GM18519 (cell line): ENCODE results near the gene CEP250.

ENCODE experiments used
- ATAC-seq: cut with Tn5 transposase; IDR thresholded peaks from one replicate; pipeline ENCODE4 v1.9.1; 2021; ENCODE audit warnings: mild to moderate bottlenecking, moderate library complexity; ENCODE audit not compliant: unreplicated experiment, low FRiP score

CEP250 gene, protein sequence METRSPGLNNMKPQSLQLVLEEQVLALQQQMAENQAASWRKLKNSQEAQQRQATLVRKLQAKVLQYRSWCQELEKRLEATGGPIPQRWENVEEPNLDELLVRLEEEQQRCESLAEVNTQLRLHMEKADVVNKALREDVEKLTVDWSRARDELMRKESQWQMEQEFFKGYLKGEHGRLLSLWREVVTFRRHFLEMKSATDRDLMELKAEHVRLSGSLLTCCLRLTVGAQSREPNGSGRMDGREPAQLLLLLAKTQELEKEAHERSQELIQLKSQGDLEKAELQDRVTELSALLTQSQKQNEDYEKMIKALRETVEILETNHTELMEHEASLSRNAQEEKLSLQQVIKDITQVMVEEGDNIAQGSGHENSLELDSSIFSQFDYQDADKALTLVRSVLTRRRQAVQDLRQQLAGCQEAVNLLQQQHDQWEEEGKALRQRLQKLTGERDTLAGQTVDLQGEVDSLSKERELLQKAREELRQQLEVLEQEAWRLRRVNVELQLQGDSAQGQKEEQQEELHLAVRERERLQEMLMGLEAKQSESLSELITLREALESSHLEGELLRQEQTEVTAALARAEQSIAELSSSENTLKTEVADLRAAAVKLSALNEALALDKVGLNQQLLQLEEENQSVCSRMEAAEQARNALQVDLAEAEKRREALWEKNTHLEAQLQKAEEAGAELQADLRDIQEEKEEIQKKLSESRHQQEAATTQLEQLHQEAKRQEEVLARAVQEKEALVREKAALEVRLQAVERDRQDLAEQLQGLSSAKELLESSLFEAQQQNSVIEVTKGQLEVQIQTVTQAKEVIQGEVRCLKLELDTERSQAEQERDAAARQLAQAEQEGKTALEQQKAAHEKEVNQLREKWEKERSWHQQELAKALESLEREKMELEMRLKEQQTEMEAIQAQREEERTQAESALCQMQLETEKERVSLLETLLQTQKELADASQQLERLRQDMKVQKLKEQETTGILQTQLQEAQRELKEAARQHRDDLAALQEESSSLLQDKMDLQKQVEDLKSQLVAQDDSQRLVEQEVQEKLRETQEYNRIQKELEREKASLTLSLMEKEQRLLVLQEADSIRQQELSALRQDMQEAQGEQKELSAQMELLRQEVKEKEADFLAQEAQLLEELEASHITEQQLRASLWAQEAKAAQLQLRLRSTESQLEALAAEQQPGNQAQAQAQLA (N-terminal part only)

DNA sequence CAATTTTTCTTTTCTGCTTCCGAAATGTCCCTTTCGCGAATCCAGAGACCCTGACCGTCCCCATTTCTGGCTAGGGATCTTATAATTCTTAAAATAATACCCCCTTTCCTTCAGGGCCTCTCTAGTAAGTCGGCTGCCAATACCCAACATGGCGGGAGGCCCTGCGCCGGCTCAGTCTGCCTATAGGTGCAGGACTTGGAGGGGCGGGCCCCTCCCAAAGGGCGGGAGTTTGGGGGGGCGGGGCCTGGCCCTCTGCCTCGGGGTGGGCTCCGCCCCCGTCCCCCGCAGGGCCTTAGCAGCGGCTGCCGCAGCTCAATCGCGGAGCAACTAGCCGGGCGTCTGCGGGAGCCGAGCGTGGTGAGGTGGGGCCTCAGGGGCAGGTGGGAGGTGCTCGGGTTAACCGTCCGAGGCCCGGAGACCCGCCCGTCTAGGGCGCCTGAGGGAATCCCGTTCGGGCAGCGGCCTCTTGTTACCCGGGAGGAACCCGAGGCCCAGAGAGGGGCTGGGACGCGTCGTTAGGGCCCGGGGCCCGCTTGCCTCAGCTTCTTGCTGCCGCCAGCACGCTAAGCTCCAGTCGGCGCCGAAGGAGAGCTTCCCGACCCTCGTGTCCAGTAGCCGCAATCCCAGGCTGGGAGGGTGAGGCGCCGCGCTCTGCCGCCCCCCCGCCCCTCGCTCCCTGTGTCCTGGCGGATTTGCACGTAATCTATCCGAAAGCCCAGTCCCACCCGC is at the start of gene CEP250:
Gene CEP250 (plus strand): TSS at position 718 of the 729 bp plus-strand sequence. CDS start 6,770 bp downstream, outside the sequence.
- ATAC-seq: peak; percentile 78

DNA sequence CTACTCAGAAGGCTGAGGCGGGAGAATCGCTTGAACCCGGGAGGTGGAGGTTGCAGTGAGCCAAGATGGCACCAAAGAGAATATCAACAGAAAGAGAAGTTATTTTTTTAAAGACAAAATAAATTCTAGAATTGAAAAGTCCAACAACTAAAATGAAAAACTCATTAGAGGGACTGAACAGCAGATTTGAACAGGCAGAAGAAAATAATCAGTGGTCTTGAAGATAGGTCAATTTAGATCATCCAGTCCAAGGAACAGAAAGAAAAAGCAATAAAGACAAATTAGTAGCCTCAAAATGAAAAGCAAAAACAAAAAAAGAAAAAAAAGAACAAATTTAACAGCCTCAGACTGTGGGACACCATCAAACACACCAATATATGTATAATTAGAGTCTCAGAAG is 49.6 kb upstream of the CEP250 start:
- ATAC-seq: no peak

DNA sequence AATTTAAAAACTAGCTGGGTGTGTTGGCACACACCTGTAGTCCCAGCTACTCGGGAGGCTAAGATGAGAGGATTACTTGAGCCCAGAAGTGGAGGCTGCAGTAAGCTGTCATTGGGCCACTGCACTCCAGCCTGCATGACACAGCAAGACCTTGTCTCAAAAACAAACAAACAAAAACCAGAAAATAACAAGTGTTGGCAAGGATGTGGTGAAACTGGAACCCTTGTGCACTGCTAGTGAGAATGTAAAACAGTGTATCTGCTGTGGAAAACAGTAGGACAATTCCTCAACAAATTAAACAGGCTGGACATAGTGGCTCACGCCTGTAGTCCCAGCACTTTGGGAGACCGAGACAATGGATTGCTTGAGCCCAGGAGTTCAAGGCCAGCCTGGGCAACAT is 47.1 kb upstream of the CEP250 start:
- ATAC-seq: no peak

DNA sequence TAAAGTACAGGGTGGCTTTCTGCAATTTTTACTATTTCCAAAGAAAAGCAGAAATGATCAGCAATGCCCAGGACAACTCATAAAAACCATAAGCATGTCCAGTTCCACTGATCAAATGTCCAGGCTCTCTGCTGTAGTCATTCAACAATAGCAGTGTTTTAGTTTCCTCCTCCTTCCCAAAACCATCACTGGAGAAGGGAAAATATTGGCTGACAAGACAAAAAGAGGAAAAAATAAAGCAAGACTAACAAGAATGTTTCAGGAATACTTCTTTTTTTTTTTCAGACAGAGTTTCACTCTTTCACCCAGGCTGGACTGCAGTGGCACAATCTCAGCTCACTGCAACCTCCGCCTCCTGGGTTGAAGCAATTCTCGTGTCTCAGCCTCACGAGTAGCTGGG is 45.9 kb upstream of the CEP250 start:
- ATAC-seq: no peak

DNA sequence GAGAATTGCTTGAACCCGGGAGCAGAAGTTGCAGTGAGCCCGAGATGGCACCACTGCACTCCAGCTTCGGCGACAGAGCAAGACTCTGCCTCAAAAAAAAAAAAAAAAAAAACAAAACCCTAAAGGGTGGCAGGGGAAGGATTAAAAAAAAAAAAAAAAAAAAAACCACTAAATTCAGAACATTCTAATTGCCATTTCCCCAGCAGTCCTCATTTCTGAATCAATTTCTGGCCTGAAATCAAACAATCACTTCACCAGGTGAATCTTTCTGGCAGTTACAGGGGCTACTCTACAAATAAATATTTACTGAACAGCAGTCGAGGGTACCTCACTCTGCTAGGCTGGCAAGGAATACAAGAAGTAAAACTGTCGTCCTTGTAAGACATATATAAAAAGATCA is 44.8 kb upstream of the CEP250 start:
- no peak for ATAC-seq

DNA sequence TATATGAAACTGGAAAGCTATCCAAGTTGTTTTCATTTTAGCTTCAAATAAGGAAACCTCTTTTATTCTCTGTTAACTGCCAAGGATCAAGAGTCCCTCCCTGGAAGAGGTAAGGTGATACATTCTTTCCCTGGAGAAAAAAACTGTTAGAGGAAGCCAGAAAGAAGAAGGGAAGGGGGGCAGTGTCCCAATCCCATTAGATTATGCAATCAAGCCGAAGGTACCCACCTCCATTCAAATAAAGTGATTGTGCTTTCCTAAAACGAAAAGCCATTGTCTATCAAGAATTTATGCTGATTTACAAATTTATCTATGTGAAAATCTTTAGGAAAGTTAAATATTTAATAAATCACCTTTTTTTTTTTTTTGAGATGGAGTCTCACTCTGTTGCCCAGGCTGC is 34.1 kb upstream of the CEP250 start:
- ATAC-seq: no peak

DNA sequence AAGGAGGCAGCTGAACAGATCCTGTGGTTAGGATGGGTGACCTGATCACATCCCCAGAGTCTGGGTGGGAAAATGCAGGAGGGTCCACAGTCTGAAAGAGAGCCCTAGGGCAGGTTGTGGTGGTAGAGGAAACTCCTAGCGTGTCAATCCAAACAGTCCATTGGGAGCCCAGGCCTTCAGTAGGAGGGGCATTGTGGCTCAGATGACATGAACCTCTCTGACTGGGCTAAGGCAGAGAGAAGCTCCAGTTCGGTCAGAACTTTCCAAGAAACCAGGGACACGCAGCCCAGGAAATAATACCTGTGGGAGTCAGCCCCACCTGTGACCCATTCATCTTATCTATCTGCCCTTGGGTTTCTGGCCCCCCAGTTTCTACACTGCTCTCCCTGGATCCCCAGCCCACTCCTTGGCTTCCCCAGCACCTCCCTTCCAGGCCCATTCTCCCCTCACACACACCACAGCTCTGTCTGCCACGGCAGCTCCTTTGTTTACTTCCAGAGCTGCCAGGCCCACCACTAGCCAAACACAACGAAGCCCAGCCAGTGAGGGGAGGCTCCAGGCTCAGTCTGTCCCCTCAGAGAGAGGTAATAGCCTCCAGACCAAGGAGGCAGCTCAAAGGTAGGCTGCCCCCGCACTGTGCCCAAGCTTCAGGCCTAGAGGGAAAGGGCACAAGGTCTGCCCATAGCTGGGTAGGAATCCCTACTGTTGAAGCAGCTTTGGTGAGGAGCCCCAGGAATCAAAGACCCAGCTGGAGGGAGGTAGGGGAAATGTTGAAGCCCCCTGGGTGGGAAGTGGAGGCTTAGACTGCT is 23.6 kb upstream of the CEP250 start:
- no peak for ATAC-seq

DNA sequence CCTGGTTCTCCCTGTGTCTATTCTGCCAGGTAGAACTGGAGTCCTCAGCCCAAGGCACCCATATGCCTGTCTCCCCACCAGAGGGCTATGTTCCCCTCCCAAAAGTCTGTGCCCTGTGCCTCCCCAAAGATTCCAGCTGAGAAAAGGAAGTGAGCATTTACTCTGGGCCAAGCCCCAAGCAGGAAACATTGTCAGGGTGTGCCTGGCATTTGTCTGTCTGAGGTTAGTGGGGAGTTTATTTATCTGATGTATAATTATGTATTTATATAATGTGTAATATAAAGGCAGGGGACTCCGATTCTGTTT is 23.0 kb upstream of the CEP250 start:
- no peak for ATAC-seq

DNA sequence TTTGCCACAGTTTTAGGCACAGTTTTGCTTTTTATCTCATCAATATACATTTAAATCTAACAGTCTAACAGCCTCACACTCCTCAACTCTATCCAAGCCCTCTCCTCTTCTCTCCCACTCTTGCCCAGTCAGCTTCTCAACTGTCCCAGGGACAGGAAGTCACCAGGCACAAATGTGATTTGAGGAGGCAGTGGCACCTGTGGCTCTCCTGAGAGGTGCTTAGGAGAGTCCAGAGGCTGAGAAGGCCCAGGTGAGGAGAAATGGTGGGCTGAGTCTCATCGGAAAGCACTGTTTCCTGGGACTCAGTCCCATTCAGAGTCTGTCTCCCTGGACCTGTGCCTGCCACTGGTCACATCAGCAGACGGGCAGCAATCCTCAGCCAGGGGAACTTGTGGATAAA is 22.1 kb upstream of the CEP250 start:
- no peak for ATAC-seq

DNA sequence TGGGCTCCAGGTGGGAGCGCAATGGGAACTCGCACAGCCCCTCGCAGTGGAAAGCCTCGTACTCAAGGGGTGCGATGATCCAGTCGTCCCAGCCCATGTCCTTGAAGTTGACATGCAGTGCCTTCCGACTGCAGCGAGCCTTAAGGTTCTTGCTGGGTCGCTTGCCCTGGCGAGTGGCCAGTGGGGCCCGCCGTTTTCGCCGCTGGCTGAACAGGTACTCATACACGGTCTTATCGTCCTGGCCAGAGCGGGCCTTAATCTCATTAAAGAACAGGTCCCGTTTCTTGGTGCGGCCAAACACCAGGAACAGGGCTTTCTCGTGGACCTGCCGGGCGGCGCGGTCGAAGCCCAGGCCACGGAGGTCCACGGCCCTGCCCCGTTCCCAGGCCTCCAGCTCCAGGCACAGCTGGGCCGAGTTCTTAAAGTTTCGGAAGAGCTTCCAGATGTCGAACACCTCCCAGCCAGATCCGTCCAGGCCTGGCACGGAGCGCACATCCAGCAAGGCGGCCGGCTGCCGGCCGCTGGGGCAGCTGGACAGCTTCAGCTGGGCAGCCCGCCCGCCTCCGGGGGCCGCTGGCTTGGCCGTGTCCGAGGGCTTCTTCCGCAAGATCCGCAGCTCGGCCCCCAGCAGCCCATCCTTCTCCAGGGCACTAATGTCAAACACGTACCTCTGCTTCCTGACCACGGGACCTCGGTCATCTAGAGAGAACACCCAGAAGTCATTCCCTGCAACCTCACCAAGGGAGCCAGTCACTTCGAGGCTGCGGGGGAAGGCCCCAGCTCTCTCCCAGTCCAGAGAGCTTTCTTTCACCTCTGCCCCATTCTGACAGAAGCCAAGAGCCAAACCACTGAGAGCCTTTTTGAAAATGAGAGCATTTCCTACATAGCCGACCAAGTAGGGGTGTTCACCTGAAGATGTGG is 21.1 kb upstream of the CEP250 start:
- no peak for ATAC-seq

DNA sequence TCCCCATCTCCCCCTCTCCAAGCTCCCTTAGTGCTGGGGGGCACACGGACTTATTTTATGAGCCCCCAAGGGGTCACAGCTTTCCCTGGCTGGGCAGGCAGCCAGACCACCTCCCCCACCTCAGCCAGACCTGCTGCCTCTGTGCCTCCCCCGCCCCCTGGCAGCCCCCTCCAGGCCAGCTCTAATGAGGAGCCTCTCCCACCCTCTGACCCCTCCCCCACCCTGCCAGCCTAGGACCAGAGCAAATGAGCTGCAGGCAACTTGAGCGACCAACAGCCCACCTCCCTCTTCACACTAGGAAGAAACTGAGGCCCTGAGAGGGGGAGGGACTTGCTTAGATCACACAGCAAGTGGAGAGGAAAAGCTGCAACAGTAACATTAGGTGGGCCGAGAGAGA is 19.2 kb upstream of the CEP250 start:
- ATAC-seq: no peak

DNA sequence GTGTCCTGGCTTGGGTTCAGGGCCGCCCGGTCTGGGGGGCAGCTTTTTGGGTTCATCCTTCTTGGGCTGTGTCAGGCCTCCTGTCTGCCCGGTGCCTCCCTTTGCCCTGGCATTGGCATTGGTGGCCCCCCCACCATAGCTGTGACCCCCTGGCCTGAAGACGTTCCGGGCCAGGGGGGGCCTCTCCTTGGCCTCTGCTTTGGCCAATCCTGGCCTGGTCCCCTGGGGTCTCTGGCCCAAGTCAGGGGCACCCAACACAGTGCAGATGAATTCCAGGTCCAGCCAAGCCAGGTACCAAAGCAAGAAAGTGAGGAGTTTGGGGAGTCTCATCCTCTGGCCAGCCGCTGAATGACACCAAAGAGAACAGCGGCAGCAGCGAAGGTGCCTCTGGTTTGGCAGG is 17.8 kb upstream of the CEP250 start:
- ATAC-seq: no peak

DNA sequence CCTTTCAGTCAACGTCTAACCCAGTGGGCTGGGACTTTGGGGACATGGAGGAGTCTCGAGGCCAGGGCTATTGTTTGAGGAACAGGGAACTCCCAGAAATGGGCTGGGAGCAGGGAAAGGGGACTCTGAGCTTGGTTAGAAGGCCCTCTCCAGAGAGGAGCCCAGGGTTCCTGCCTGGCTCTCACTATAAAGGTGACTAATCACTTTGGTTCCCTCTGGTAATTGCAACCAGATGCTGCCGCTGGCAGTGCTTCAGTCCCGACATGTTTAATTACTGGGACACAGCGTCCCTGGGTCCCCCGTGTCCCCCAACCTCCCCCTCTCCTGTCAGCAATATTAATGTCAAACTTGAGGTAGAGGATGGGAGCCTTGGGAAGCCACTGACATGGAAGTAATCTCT is 12.4 kb upstream of the CEP250 start:
- no peak for ATAC-seq

DNA sequence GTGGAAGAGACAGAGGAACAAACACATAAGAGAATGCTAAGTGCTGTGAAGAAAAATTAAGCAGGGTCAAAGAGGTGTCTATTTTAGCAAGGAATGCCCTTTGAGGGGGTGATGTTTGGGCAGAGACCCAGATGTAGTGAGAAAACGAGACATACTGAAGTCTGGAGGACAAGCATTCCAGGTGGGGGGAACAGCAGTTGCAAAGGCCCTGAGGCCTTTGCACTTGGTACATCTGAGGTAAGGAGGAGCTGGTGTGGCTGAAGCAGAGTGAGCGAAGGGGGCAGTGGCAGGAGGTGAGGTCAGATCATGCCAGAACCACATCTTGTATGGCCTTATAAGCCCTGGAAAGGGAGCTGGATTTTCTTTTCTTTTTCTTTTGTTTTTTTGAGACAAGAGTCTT is 11.2 kb upstream of the CEP250 start:
- ATAC-seq: no peak

DNA sequence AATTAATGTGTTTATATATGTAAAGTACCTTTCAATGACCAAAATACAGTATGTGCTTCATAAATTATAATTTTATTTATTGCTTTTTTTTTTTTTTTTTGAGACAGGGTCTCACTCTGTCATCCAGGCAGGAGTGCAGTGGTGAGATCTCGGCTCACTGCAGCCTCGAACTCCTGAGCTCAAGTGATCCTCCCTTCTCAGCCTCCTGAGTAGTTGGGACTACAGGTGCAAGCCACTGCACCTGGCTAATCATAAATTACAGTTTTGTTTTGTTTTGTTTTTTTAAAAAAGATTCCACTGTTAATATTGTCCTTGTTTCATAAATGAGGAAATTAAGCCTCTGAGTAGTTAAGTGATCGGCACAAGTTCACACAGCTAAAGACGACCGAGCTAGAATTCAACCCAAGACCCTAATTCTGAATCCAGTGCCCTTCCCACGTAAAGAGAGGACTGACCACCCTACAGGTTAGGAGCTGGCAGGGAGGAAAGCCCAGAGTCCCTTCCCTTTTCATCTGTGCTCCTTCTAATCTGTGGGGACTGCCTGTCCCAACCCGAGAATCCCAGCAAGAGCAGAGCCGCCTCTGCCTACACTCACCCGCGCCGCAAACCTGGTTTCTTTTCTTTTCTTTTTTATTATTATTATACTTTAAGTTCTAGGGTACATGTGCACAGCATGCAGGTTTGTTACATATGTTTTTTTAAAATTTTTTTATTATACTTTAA is 8.9 kb upstream of the CEP250 start:
- no peak for ATAC-seq

DNA sequence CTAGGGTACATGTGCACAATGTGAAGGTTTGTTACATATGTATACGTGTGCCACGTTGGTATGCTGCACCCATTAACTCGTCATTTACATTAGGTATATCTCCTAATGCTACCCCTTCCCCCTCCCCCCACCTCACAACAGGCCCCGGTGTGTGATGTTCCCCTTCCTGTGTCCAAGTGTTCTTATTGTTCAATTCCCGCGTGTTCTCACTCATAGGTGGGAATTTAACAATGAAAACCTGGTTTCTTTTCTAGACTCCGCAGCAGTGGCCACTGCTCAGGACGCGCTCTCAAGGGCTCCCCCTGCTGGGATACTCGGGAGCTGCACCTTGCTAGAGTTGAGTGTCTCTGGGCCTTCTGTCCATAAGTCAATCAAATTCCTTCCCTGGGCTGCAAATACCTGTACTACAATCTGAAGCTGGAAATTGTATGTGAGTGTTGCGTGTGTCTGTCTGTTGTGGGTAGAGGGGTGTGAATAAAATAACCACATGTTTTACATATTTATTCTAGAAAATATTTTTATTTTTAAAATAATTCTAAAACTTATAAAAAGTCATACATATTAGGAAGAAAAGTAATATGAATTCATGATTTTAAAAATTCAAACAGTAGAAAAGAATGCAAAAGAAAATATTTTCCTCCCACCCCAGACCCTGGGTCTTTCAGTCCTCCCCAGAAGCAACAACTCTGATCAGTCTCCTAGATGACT is 8.2 kb upstream of the CEP250 start:
- no peak for ATAC-seq

DNA sequence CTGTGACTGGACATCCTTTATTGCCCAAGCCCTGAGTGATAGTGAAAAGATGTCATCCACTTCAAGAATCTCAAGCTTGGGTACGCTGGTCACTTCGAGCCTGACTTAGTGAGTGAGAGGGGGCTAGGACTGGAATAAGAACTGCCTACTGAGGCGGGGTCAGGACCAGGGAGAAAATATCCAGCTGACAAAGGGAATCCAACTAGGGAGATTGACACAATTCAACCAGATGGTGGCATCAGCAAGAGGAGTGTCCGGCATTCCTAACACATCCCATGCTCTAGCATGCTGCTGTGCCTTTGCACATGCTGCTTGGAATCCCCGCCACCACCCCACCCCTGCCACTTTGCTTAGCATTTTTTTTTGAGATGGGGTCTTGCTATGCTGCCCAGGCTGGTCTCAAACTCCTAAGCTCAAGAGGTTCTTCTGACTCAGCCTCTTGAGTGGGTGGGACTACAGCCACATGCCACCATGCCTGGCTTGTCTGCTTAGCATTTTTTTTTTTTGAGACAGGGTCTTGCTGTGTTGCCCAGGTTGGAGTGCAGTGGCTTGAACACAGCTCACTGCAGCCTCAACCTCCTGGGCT is 6.5 kb upstream of the CEP250 start:
- ATAC-seq: no peak
